ENCODE measurements around the gene NHLRC4. TPM values are rescaled to one million over a fixed set of nuclear protein-coding genes. Genes with fewer than 3 reads are reported as not detected.

The NHLRC4 gene
- total RNA-seq, 2 donors from 2014 or later: 2.9 to 6.2 TPM

GRCh38 chr16:535446-536405, 31.1 kb upstream of the NHLRC4 start:
- H3K4me3 ChIP-seq: no peak overlapping the region
- H3K27me3 ChIP-seq (replicated peaks; ENCODE audit: insufficient read depth): no peaks in the 10 kb centered on the region
- no peak overlapping the region for H3K27ac ChIP-seq
- 86% methylated on average over 37 of the region's 39 CpGs for WGBS
- H3K4me1 ChIP-seq (replicated peaks): peaks cover 5% of the 10 kb centered on the region
- no peak for DNase-seq (ENCODE audit: low spot score)
- H3K9me3 ChIP-seq: no peaks in the 10 kb centered on the region
- intact Hi-C loops (cut with DNase I): no loop called here
- H3K36me3 ChIP-seq: no peaks in the 10 kb centered on the region
- no peak for TF ChIP-seq CTCF (IDR thresholded peaks at IDR 0.05)
- no peak for TF ChIP-seq POLR2AphosphoS5 (IDR thresholded peaks at IDR 0.05)
- TF ChIP-seq POLR2A (IDR thresholded peaks at IDR 0.05): no peak

- WGBS: 90% methylated on average over 17 of the region's 17 CpGs
- Histone ChIP-seq H3K4me3 (no peak overlapping the region), H3K36me3 (no peaks in the 10 kb centered on the region), H3K9me3 (no peaks in the 10 kb centered on the region), H3K27me3 (replicated peaks; ENCODE audit: insufficient read depth) (no peaks in the 10 kb centered on the region), H3K27ac (no peak overlapping the region), H3K4me1 (replicated peaks) (peaks cover 5% of the 10 kb centered on the region)
- intact Hi-C loops (cut with DNase I): no loop called here
- no peak for DNase-seq (ENCODE audit: low spot score)
- TF ChIP-seq POLR2AphosphoS5 (IDR thresholded peaks at IDR 0.05): no peak
- no peak for TF ChIP-seq POLR2A (IDR thresholded peaks at IDR 0.05)
- TF ChIP-seq CTCF (IDR thresholded peaks at IDR 0.05): no peak
Measured at GRCh38 chr16:536746-537145, 30.1 kb upstream of the NHLRC4 start.

GRCh38 chr16:537415-538335, 29.1 kb upstream of the NHLRC4 start:
- no peak for TF ChIP-seq CTCF (IDR thresholded peaks at IDR 0.05)
- TF ChIP-seq POLR2AphosphoS5 (IDR thresholded peaks at IDR 0.05): no peak
- Histone ChIP-seq H3K36me3 (no peaks in the 10 kb centered on the region), H3K9me3 (no peaks in the 10 kb centered on the region), H3K4me1 (replicated peaks) (peaks cover 5% of the 10 kb centered on the region), H3K27me3 (replicated peaks; ENCODE audit: insufficient read depth) (no peaks in the 10 kb centered on the region), H3K27ac (no peak overlapping the region), H3K4me3 (no peak overlapping the region)
- intact Hi-C loops (cut with DNase I): no loop called here
- no peak for DNase-seq (ENCODE audit: low spot score)
- 93% methylated on average over 60 of the region's 60 CpGs for WGBS

- Histone ChIP-seq H3K4me1 (replicated peaks) (no peaks in the 10 kb centered on the region), H3K4me3 (no peak overlapping the region), H3K27me3 (replicated peaks; ENCODE audit: insufficient read depth) (no peaks in the 10 kb centered on the region), H3K9me3 (no peaks in the 10 kb centered on the region), H3K27ac (no peak overlapping the region), H3K36me3 (no peaks in the 10 kb centered on the region)
- 92% methylated on average over 23 of the region's 34 CpGs for WGBS
- intact Hi-C loops (cut with DNase I): no loop called here
- no peak for TF ChIP-seq POLR2A (IDR thresholded peaks at IDR 0.05)
- TF ChIP-seq POLR2AphosphoS5 (IDR thresholded peaks at IDR 0.05): no peak
- TF ChIP-seq CTCF (IDR thresholded peaks at IDR 0.05): no peak
- DNase-seq (ENCODE audit: low spot score): no peak
Measured at GRCh38 chr16:539901-540530, 26.8 kb upstream of the NHLRC4 start.
